Measurements from ENCODE around the gene BICRAL. TPM values are rescaled to one million over a fixed set of nuclear protein-coding genes. Genes with fewer than 3 reads are reported as not detected.
"Not testable (repeated sequence)": the region's sequence is repeated elsewhere in the genome, so short reads cannot be mapped to it uniquely, and the experiment has no call there.

BICRAL gene
- total RNA-seq, 1 donor from 2014 or later, result 25.5 TPM

GRCh38 chr6:42896178-42896719, 114.4 kb downstream of the BICRAL start:
- POLR2A ChIA-PET, result interaction anchor here (0.6 kb wide), 1 partner anchor 83 kb away, joined by 4 read pairs; the partner anchor contains the start of gene PEX6

GRCh38 chr6:42898891-42899361, 117.1 kb downstream of the BICRAL start:
- Mint-ChIP-seq H3K36me3 (ENCODE audit: low read depth) (no peaks in the 10 kb centered on the region), H3K27ac (no peak overlapping the region), H3K4me3 (no peak overlapping the region), H3K9me3 (no peaks in the 10 kb centered on the region), H3K27me3 (no peaks in the 10 kb centered on the region), H3K4me1 (peaks cover 18% of the 10 kb centered on the region)
- DNase-seq, result no peak
- intact Hi-C loops (cut with micrococcal nuclease), result loop anchor here (1.0 to 10.0 kb wide), 6 partner anchors 20 to 1114 kb away; partner anchors contain the start of genes LRRC73, POLR1C, PRICKLE4 and RPL7L1
- CTCF ChIA-PET, result interaction anchor here (0.7 to 2.1 kb wide), 4 partner anchors 19 to 237 kb away, joined by 3 to 7 read pairs (median 4); partner anchors contain the start of genes KLHDC3, MEA1 and RPL7L1
- peak; percentile 41 for TF ChIP-seq CTCF (IDR thresholded peaks at IDR 0.05)
- POLR2A ChIA-PET, result interaction anchor here (1.1 kb wide), 1 partner anchor 172 kb away, joined by 4 read pairs; no protein-coding TSS in a partner anchor
- no peak for ATAC-seq (ENCODE audit: low read depth)

More at GRCh38 chr6:42896178-42896719, 114.4 kb downstream of the BICRAL start:
- Mint-ChIP-seq H3K27me3 (no peaks in the 10 kb centered on the region), H3K36me3 (ENCODE audit: low read depth) (no peaks in the 10 kb centered on the region), H3K4me1 (peaks cover 27% of the 10 kb centered on the region), H3K27ac (no peak overlapping the region), H3K4me3 (no peak overlapping the region), H3K9me3 (no peaks in the 10 kb centered on the region)
- no peak for DNase-seq
- no peak for TF ChIP-seq CTCF (IDR thresholded peaks at IDR 0.05)
- CTCF ChIA-PET, result interaction anchor here (1.0 to 2.6 kb wide), 4 partner anchors 14 to 234 kb away, joined by 4 to 11 read pairs (median 8); partner anchors contain the start of gene RPL7L1
- intact Hi-C loops (cut with micrococcal nuclease), result loop anchor here (5.0 to 10.0 kb wide), 3 partner anchors 589 to 1111 kb away; partner anchors contain the start of genes LRRC73, POLR1C, PRICKLE4 and TOMM6
- ATAC-seq (ENCODE audit: low read depth), result no peak

- intact Hi-C loops (cut with micrococcal nuclease), result loop anchor here (1.0 to 10.0 kb wide), 7 partner anchors 21 to 1115 kb away; partner anchors contain the start of genes GNMT, LRRC73, POLR1C and PRICKLE4
- POLR2A ChIA-PET, result interaction anchor here (1.5 to 2.0 kb wide), 4 partner anchors 30 to 244 kb away, joined by 4 to 5 read pairs (median 4); partner anchors contain the start of genes KLC4 and MRPL2
- Mint-ChIP-seq H3K27me3 (no peaks in the 10 kb centered on the region), H3K4me3 (no peak overlapping the region), H3K36me3 (ENCODE audit: low read depth) (no peaks in the 10 kb centered on the region), H3K27ac (no peak overlapping the region), H3K4me1 (peaks cover 12% of the 10 kb centered on the region), H3K9me3 (no peaks in the 10 kb centered on the region)
- TF ChIP-seq CTCF (IDR thresholded peaks at IDR 0.05), result no peak
- CTCF ChIA-PET, result interaction anchor here (0.8 to 3.2 kb wide), 8 partner anchors 20 to 638 kb away, joined by 3 to 22 read pairs (median 4); partner anchors contain the start of genes CUL7, DNPH1 and RPL7L1
- ATAC-seq (ENCODE audit: low read depth) (no peak), DNase-seq (no peak)
Measured at GRCh38 chr6:42899871-42900270, 118.0 kb downstream of the BICRAL start.

GRCh38 chr6:42901538-42901957, 119.7 kb downstream of the BICRAL start:
- H3K9me3 Mint-ChIP-seq, result no peaks in the 10 kb centered on the region

GRCh38 chr6:42902429-42903263, 120.8 kb downstream of the BICRAL start:
- CTCF ChIA-PET, result interaction anchor here (1.0 to 3.2 kb wide), 2 partner anchors 241 to 243 kb away, joined by 3 to 22 read pairs; no protein-coding TSS in a partner anchor
- intact Hi-C loops (cut with micrococcal nuclease); H3K9me3 Mint-ChIP-seq; H3K36me3 Mint-ChIP-seq (ENCODE audit: low read depth); H3K27ac Mint-ChIP-seq; ATAC-seq (ENCODE audit: low read depth); H3K4me3 Mint-ChIP-seq; POLR2A ChIA-PET; H3K27me3 Mint-ChIP-seq; DNase-seq: not testable (repeated sequence)
- H3K4me1 Mint-ChIP-seq, result peaks cover 12% of the 10 kb centered on the region

More at GRCh38 chr6:42901538-42901957, 119.7 kb downstream of the BICRAL start:
- Mint-ChIP-seq H3K4me1 (peaks cover 12% of the 10 kb centered on the region), H3K27me3 (no peaks in the 10 kb centered on the region), H3K4me3 (no peak overlapping the region), H3K36me3 (ENCODE audit: low read depth) (no peaks in the 10 kb centered on the region), H3K27ac (no peak overlapping the region)
- CTCF ChIA-PET, result interaction anchor here (0.7 to 3.2 kb wide), 7 partner anchors 9 to 244 kb away, joined by 3 to 22 read pairs (median 4); partner anchors contain the start of genes CNPY3 and PPP2R5D
- peak; percentile 100 for ATAC-seq (ENCODE audit: low read depth)
- intact Hi-C loops (cut with micrococcal nuclease), result loop anchor here (1.0 to 2.0 kb wide), 5 partner anchors 29 to 242 kb away; partner anchors contain the start of genes GNMT and KLHDC3
- no peak for DNase-seq
- peak; percentile 36 for TF ChIP-seq CTCF (IDR thresholded peaks at IDR 0.05)
- POLR2A ChIA-PET, result interaction anchor here (1.5 to 2.0 kb wide), 4 partner anchors 28 to 242 kb away, joined by 4 to 5 read pairs (median 4); partner anchors contain the start of genes KLC4 and MRPL2

Measured in activated B cell treated with CpG ODN at 0.5 μM for 24 hours (primary cell).